HepG2 (cell line): ENCODE data around the gene SEC14L6. TPM values are rescaled to one million over a fixed set of nuclear protein-coding genes. Genes with fewer than 3 reads are reported as not detected.

ENCODE experiments used
- GATA4 ChIP-seq: sonication (generic); IDR thresholded peaks from 2 replicates; pipeline ENCODE4 v1.6.1; 2016; ENCODE audit warnings: antibody characterized with exemption, low read depth, borderline replicate concordance
- MBD4 ChIP-seq: IDR thresholded peaks from 2 replicates; pipeline ENCODE4 v1.6.1; 2012; ENCODE audit warnings: low read length, inconsistent platforms, borderline replicate concordance
- MIER2 ChIP-seq: IDR thresholded peaks from 2 replicates; pipeline ENCODE4 v1.6.1; 2016; ENCODE audit warnings: missing biosample characterization, missing genetic modification reagents
- ZNF441 ChIP-seq: sonication (generic); formaldehyde crosslinking; IDR thresholded peaks from 2 replicates; pipeline ENCODE4 v1.7.0; 2021; ENCODE audit warnings: missing genetic modification reagents, borderline replicate concordance
- polyA plus RNA-seq, 8 experiments: library from polyadenylated mRNA; depleted of rRNA in 3 of 8; stranded (reverse) in 7 of 8; unstranded in 1 of 8; fragments of >200 nt; fragmentation: Illumina TruSeq in 4 of 8; extraction: Trizol in 4 of 8; gene quantifications; 2 replicates each; pipeline versions ENCODE4 v1.2.1 to v1.2.3, GENCODE V29; 2011 to 2016; ENCODE audit warnings: low read depth in 4 of 8, missing spikeins in 1 of 8, mixed read lengths in 1 of 8; ENCODE audit not compliant: insufficient read depth in 1 of 8
- total RNA-seq, 5 experiments: library from RNA; depleted of rRNA; stranded (reverse); fragments of >200 nt; fragmentation: Illumina TruSeq; extraction: Trizol; gene quantifications; 2 replicates each; pipeline ENCODE4 v1.2.3, GENCODE V29; 2016; ENCODE audit warnings: low read depth in 1 of 5
- TF ChIP-seq, protein P1 (sequence below): sonication (generic); formaldehyde crosslinking; IDR thresholded peaks from 2 replicates; pipeline ENCODE4 v1.4.0; 2020; ENCODE audit warnings: missing genetic modification reagents, mild to moderate bottlenecking, borderline replicate concordance

Gene SEC14L6
- total and polyA plus RNA-seq, 2 of the 13 experiments (the other 11 are each of a cell fraction or from before 2014, with no cell fraction given) = 0.09 to 9.3 TPM

GRCh38 chr22:30472994-30473720 lies 73.4 kb downstream of the SEC14L6 start (continued):
- TF ChIP-seq, protein P1, sequence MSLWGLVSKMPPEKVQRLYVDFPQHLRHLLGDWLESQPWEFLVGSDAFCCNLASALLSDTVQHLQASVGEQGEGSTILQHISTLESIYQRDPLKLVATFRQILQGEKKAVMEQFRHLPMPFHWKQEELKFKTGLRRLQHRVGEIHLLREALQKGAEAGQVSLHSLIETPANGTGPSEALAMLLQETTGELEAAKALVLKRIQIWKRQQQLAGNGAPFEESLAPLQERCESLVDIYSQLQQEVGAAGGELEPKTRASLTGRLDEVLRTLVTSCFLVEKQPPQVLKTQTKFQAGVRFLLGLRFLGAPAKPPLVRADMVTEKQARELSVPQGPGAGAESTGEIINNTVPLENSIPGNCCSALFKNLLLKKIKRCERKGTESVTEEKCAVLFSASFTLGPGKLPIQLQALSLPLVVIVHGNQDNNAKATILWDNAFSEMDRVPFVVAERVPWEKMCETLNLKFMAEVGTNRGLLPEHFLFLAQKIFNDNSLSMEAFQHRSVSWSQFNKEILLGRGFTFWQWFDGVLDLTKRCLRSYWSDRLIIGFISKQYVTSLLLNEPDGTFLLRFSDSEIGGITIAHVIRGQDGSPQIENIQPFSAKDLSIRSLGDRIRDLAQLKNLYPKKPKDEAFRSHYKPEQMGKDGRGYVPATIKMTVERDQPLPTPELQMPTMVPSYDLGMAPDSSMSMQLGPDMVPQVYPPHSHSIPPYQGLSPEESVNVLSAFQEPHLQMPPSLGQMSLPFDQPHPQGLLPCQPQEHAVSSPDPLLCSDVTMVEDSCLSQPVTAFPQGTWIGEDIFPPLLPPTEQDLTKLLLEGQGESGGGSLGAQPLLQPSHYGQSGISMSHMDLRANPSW (CRISPR knock-in tag) = no peak
- TF ChIP-seq MBD4 (no peak), MIER2 (no peak), GATA4 (no peak), ZNF441 (CRISPR knock-in tag) (no peak)

Other genes with a start within 250 kb of the SEC14L6 start
- 3.6 and 4.2 TPM in 2 replicates for gene TBC1D10A, start 219.8 kb downstream of the SEC14L6 start, total RNA-seq (2016; rRNA removed; fragmentation: Illumina TruSeq; extraction: Trizol)
- 4.9 and 6.0 TPM in 2 replicates for gene TBC1D10A, start 219.8 kb downstream of the SEC14L6 start, polyA plus RNA-seq (2011; rRNA removed)
- 22.0 and 31.8 TPM in 2 replicates for gene SF3A1, start 189.8 kb downstream of the SEC14L6 start, total RNA-seq (2016; rRNA removed; fragmentation: Illumina TruSeq; extraction: Trizol)
- 10.0 and 16.2 TPM in 2 replicates for gene SF3A1, start 189.8 kb downstream of the SEC14L6 start, polyA plus RNA-seq (2011; rRNA removed)
- 0.98 and 1.6 TPM in 2 replicates for gene CCDC157, start 189.7 kb downstream of the SEC14L6 start, total RNA-seq (2016; rRNA removed; fragmentation: Illumina TruSeq; extraction: Trizol)
- gene CCDC157, start 189.7 kb downstream of the SEC14L6 start, polyA plus RNA-seq (2011; rRNA removed) = 1.4 and 2.3 TPM in 2 replicates
- gene RNF215, start 159.3 kb downstream of the SEC14L6 start, total RNA-seq (2016; rRNA removed; fragmentation: Illumina TruSeq; extraction: Trizol) = 2.4 and 5.3 TPM in 2 replicates
- gene RNF215, start 159.3 kb downstream of the SEC14L6 start, polyA plus RNA-seq (2011; rRNA removed) = 6.1 and 9.2 TPM in 2 replicates
- 4.1 and 5.3 TPM in 2 replicates for gene SEC14L2, start 149.7 kb downstream of the SEC14L6 start, total RNA-seq (2016; rRNA removed; fragmentation: Illumina TruSeq; extraction: Trizol)
- gene SEC14L2, start 149.7 kb downstream of the SEC14L6 start, polyA plus RNA-seq (2011; rRNA removed) = 5.1 and 9.1 TPM in 2 replicates
- 40.3 and 45.6 TPM in 2 replicates for gene MTFP1, start 121.0 kb downstream of the SEC14L6 start, total RNA-seq (2016; rRNA removed; fragmentation: Illumina TruSeq; extraction: Trizol)
- gene MTFP1, start 121.0 kb downstream of the SEC14L6 start, polyA plus RNA-seq (2011; rRNA removed) = 29.5 TPM in 2 replicates
- gene SEC14L3, start 74.7 kb downstream of the SEC14L6 start, total RNA-seq (2016; rRNA removed; fragmentation: Illumina TruSeq; extraction: Trizol) = not detected in 2 replicates
- not detected in 2 replicates for gene SEC14L3, start 74.7 kb downstream of the SEC14L6 start, polyA plus RNA-seq (2011; rRNA removed)
- gene SEC14L4, start 41.0 kb downstream of the SEC14L6 start, total RNA-seq (2016; rRNA removed; fragmentation: Illumina TruSeq; extraction: Trizol) = not detected in 2 replicates
- 0.59 and 0.93 TPM in 2 replicates for gene SEC14L4, start 41.0 kb downstream of the SEC14L6 start, polyA plus RNA-seq (2011; rRNA removed)
- 1.8 and 4.4 TPM in 2 replicates for gene GAL3ST1, start 27.9 kb upstream of the SEC14L6 start, total RNA-seq (2016; rRNA removed; fragmentation: Illumina TruSeq; extraction: Trizol)
- gene GAL3ST1, start 27.9 kb upstream of the SEC14L6 start, polyA plus RNA-seq (2011; rRNA removed) = 14.7 and 18.9 TPM in 2 replicates
- gene PES1, start 45.2 kb upstream of the SEC14L6 start, total RNA-seq (2016; rRNA removed; fragmentation: Illumina TruSeq; extraction: Trizol) = 94.7 and 111 TPM in 2 replicates
- 65.1 and 70.0 TPM in 2 replicates for gene PES1, start 45.2 kb upstream of the SEC14L6 start, polyA plus RNA-seq (2011; rRNA removed)
- 0.31 TPM in 1 of 2 replicates, not detected in the other for gene TCN2, start 60.4 kb upstream of the SEC14L6 start, total RNA-seq (2016; rRNA removed; fragmentation: Illumina TruSeq; extraction: Trizol)
- gene TCN2, start 60.4 kb upstream of the SEC14L6 start, polyA plus RNA-seq (2011; rRNA removed) = 0.29 and 0.67 TPM in 2 replicates
- gene SLC35E4, start 89.0 kb upstream of the SEC14L6 start, total RNA-seq (2016; rRNA removed; fragmentation: Illumina TruSeq; extraction: Trizol) = 0.15 TPM in 1 of 2 replicates, not detected in the other
- gene SLC35E4, start 89.0 kb upstream of the SEC14L6 start, polyA plus RNA-seq (2011; rRNA removed) = 0.07 and 0.13 TPM in 2 replicates
- 1.4 and 2.0 TPM in 2 replicates for gene DUSP18, start 121.1 kb upstream of the SEC14L6 start, total RNA-seq (2016; rRNA removed; fragmentation: Illumina TruSeq; extraction: Trizol)
- 2.1 and 2.3 TPM in 2 replicates for gene DUSP18, start 121.1 kb upstream of the SEC14L6 start, polyA plus RNA-seq (2011; rRNA removed)
- gene OSBP2, start 148.1 kb upstream of the SEC14L6 start, total RNA-seq (2016; rRNA removed; fragmentation: Illumina TruSeq; extraction: Trizol) = 7.1 and 7.7 TPM in 2 replicates
- gene OSBP2, start 148.1 kb upstream of the SEC14L6 start, polyA plus RNA-seq (2011; rRNA removed) = 5.0 and 7.9 TPM in 2 replicates